GM19240 (cell line): Measurements from ENCODE around the gene MRPL3.
A peak's percentile ranks its signal among the peaks of the same experiment; 100 is the strongest.

Experiments
- DNase-seq: peaks from one replicate; pipeline ENCODE4 v3.0.0; 2011; ENCODE audit warnings: low spot score; ENCODE audit not compliant: insufficient read length

MRPL3 gene

DNA sequence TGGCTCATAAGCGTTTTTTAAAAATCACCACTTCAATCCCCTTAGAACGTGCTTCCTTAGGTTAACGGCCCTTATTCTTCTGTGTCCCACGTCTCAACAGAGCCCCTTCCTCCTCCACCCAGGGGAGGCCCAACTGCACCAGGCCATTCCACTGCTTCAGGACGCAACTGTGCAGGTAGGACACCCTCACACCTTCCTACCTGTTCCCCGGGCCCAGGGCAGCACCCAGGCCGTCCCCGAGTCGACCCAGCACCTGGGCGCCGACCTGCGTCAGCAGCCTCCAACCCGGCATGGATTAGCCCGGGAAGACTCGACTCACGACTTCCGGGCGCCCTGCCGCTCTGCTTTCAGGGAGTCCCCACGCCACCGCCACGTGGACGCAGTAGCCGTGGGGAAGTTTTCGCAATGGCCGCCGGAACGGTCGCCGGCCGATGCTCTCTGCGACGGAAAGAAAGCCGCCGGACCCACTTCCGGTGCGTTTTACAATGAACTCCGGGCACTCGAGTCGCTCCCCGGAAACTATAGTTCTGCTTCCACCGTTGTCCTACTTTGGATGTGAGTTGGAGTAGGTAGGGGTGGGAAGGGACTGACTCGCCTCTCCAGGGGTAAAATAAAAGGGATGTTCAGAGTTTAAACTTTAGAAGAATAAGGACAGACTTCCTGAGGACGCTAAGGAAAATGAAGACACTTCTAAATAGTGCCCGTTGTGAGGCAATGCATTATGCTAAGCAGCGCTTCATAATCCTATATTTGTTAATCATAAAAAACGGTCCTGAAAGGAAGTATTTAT lies at the start of gene MRPL3:
Gene MRPL3, minus strand, starts transcription at position 442 of the 790 bp plus-strand sequence. Its CDS starts 150 bp downstream, at position 292.
- peak; percentile 66 for DNase-seq

DNA sequence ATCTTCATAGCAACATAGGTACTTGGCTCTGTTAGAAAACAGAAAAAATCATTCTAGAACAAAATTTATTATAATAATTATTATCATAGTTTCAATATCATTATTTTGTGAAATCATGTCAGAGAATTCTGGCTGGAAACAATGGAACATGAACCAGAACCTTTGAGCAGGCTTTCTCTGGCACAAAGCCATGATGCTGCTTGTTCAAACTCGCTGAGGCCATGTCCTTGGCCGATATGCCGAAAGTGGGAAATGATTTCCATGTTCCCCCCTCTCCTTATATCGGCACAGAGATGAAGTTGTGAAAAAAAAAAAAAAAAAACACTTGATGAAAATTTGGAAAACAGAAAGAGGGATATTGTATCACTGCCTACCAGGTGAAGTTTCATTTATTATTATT lies 49.0 kb upstream of the MRPL3 start:
- no peak for DNase-seq

DNA sequence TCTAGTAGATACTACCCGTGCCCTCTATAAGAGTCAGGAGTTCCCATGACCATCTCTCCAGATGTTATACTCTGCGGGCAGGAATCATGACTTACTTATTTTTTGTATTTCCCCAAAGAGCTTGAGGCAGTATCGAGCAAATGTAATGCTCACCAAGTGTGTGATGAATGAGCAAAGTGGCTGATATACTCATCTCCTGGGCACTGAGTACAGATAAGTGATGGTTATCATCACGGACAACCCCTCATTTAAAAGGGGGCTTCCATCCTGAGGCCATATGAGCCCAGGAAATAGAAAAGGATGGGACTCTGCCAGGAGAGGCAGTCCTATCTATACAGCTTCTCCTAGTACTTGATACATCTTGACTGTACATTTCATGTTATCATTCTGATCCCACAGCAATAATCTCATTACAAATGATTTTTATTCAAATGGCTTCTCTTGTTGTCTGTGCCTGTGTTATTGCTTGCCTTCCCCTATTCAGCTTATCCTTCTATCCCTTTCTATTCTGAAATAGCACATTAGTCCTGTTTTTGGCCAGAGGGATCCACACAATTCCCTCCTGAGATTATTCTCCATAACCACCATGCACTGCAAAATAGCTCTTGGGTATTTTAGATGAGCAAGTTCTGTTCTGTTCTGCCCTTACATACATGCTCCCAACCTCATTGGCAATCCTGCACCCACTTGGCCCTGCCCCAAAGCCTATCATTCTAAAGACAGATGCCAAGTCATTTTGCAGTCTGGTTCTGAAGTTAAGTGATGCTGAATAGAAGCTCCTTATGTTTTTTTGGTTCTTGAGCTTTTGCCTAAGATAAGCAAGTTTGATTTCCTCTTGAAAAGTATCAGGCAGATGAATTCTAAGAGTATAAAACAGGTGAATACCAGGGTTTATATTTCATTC lies 48.0 kb upstream of the MRPL3 start:
- DNase-seq: no peak

DNA sequence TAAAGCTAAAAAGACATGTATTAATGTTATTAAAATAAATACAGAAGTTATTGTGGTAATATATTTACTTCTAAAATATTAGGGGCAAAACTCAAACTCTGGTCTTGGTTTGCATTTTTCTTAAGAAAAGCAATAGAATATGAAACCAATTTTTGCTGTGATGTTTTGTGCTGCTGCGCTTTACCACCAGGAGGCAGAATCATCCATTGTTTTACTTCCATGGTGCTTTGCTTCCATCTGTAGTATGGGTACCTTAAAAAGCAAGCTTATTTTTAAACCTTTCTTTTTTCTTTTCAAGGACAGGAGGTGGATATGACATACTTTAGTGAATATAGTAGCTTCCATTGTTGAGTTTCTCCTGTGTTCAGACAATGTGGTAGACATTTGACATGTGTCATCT lies 46.6 kb upstream of the MRPL3 start:
- DNase-seq: no peak

DNA sequence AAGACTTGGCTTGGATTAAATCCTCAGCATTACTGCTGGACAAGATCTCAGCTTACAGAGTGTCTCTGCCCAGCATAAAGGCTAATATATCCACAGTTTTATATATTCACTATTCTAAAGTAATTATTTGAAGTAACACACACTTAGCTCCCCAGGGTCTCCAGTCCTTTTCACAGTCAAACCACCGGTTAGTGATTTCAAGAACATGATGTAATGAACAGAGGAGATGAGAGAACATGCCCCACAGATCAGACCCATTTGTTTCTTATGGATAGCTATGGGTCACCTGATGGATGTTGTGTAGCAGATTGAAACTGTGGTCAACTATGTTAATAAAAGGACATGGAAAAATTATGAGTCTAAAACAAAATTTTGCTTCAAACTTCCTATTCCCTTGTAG lies 44.8 kb upstream of the MRPL3 start:
- no peak for DNase-seq

DNA sequence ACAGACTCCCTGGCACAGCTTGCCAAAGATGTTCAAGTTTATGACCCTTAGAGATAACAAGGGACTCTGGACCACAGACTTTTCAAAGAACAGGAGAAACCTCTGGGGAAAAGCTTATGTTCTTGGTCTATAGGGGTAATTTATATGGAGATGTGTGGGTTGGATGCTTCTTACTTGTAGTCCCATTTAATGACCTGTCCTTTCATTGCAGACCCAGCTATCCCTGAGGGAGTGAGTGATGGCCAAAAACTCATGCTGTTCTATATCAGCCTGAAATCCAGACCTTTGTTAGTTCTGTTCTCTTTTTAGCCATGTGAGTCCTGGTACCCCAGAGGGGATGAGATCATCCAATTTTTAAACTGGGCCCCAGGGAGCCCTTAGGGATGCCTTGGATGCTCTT lies 43.7 kb upstream of the MRPL3 start:
- no peak for DNase-seq

DNA sequence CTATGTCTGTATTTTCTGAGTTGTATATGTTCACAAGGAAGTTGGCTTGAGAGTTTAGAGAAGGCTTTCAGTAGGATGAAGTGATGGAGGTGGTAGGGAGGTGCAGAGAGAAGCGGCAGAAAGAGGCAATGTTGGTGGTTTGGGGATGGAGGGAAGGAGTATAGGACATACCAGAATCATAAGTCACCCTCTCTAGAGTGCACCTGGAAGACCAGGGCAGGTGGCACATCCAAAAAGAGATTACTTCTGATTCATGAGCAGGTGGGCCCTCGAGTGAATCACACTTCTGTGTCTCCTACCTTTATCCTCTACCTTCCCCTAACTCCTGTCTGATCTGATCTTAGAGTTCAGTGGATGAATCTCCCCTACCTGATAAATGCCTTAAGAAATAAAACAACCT lies 41.8 kb upstream of the MRPL3 start:
- DNase-seq: no peak

DNA sequence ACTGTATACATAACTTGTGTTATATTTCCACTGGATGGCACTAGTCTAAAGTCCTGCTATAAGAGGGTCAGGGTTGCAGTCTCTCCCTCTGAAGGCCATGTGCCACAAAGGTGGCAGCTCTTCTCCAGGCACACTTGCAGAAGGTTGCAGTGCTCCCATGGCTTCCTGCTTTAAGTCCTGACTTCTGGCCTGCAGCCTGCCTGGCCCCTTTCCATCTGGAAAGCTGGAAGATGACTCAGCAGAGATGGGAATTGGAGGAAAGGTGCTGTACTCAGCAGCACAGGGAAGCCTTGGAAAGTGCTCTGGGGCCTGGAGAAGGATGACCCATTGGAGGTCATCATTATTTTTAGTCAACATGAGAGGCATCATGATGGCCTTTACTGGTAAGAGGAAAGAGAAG lies 40.9 kb upstream of the MRPL3 start:
- DNase-seq: no peak

DNA sequence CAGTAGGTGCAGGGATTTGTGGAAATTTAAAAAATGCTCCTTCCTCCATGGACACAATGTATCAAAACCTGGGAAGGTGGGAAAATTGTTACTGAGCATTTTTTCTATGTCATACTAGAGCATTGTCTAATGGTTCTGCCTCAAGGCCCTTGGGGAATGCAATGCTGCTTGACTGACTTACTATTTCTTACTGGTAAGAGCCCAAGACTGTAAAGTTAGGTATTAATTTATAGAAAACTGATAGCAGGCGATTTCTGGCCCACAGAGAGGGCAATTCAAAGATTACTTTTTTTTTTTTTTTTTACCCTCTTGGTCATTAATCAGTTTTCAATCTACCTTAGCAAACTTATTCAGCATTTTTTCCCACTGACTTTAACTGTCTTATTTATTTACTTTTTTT lies 38.5 kb upstream of the MRPL3 start:
- DNase-seq: no peak

DNA sequence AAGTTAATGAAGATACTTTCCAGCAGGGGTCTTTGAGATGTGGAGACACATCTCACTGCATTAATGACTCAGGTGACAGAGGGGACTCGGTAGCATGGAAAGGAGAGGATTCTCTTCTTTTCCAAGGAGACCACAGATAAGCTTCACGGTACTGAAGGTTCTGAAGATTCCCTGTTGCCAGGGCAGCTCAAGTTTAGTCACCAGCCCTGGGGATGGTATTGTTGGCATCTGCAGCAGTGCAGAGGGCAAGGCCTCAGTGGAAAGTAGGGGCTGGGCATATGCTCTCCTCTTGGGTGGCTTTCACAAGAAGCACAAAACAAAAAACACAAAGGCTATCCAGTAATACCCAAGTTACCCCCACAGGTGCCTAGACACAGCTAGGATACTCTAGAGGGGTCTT lies 38.0 kb upstream of the MRPL3 start:
- no peak for DNase-seq

DNA sequence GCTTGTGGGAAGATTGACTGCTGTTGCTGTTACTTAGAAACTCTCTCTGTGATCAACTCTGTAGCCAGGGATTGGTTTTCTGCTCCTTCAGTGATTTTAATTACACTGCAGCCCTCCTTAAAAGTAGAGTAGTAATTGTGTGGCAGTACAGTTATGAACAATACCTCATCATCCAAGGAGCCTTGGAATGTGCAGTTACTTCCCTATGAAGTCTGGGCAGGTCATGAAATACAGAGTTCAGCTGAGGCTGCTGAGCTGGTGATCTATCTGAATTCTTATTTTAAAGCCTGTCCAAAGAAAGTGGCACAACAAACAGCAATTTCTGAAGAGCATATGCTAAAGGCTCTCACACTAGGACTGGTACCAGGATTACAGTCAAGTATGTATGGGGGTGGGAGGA lies 37.4 kb upstream of the MRPL3 start:
- DNase-seq: no peak

DNA sequence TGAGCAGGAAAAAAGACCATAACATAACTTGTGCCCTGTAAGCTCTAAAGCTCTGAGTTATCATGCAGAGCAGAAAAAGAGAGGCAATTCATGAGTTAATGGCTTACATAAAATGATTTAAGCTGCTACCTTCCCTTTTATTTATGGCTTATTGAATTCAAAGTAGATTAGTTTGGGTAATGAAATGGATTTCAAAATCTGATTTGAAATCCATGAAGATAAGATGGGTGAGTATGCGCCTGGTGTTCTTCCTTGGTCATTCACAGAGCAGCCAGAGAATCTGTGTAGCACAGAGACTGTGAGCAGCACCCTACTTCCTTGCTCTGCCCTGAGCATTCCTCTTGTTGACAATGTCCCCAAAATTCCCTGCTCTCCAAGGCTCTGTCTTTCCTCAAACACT lies 36.2 kb upstream of the MRPL3 start:
- no peak for DNase-seq

DNA sequence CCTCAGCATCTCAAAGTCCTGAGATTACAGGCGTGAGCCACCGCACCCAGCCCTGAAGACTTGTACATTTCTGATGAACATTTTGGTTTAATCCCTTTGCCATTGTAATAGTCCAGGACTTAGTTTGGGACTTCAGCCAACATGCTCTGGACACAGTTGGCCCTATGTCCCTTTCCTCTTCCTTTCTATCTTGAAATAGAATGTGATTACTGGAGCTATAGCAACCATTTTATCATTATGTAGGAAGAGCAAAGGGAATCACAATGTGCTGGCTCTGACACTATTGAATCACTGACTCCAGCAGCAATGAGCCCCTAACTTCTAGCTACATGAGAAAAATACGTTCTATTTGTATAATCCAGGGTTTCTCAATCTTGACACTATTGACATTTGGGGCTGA lies 34.8 kb upstream of the MRPL3 start:
- DNase-seq: no peak

DNA sequence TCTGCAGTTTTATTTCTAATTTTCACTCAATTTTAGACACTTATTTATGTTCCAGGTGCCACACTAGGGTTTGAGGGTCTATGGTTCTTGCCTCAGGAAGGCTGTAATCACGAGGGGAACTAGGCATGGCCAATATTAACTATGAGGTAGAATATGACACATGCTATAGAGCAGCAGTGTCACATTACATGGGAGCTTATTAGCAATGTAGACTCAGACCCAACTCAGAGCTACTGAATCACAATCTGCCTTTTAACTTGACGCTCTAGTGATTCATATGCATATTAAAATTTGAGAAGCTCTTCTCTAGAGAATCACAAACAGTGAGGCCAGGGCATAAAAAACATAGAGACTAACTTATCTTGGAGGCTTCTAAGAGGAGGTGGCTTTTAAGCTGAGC lies 32.8 kb upstream of the MRPL3 start:
- no peak for DNase-seq

DNA sequence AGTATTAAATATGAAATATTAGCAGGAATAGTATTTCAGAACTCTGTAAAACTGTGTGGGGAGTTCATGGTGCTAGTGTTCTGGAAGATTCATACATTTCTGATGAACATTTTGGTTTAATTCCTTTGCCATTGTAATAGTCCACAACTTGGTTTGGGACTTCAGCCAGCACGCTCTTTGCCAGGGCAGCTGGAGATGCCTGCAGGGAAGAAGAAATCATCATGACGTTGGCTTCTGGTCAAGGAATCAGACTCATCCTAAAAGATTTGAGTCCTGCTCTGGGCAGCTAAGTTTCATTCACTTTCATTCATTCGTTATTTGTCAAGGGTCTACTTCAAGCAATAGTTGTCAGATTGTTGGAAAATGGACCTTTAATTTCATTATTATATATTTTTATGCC lies 32.4 kb upstream of the MRPL3 start:
- DNase-seq: no peak

DNA sequence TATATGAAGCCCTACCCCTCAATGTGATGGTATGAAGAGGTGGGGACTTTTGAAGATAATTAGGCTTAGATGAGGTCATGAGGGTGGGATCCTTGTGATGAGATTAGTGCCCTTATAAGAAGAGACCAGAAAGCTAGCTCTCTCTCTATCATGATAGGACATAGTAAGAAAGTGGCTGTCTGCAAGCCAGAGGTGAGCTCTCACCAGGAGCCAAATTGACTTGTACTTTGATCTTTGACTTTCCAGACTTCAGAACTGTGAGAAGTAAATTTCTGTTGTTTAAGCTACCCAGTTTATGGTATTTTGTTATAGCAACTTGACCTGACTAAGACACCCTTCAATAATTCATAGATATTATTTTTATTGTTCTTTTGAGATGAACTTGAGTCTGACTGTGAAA lies 29.9 kb upstream of the MRPL3 start:
- no peak for DNase-seq

DNA sequence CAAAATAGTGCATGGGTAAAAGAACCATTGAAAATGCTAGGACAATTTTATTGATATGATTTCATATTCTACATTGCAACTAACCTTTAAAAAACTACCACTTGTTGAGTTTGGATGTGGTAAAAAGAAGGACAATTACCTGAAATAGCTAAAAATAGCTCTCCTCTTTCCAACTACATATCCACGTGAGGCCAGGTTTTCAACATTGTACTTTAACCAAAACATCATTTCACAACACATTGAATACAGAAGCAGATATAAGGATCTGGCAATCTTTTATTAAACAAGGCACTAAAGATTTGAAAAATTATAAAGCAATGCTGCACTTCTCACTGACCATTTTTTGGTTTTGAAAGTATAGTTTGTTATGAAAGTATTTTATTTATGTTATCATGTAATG lies 28.1 kb upstream of the MRPL3 start:
- DNase-seq: no peak

DNA sequence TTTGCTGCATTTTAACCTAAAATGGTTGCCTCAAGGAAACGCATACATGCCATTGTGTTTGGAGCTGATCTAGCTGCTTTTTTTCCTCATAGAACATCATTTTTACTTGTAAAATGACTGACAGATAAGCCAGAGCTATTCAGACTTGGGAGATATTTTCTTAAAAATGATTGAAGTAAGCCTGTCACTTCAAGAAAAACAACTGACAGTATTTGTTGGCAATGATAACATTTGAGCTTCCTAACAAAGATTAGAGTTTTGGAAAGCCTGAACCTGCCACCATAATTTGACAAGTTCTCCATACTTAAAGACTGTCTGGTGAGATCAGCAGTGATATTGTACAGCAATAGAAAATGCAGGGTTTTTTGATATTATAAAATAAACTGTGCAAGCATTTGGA lies 27.6 kb upstream of the MRPL3 start:
- no peak for DNase-seq

DNA sequence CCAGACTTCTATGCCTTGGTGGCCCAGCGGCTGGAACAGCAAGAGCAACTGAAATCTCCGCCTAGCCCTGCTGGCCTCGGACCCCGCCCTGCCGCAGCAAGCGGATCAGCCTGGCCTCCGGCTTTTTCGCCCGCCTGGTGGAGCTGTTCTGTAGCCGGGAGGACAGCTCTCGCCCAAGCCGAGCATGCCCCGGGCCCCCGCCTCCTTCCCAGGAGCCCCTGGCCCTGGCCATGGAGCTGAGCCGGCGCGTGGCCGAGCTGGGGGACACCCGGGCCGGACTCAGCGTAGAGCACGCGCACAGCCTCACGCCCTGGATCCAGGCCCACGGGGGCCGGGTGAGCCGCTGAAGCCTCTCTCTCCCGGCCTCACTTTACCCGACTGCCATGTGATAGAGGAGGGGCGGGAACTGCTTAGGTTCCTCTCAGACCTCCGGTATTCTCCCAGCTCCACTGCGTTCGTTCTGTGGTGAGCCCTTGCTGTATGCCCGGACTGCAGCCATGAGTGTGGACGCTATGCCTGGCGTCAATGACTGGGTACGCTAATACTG lies 24.1 kb upstream of the MRPL3 start:
- DNase-seq: no peak

DNA sequence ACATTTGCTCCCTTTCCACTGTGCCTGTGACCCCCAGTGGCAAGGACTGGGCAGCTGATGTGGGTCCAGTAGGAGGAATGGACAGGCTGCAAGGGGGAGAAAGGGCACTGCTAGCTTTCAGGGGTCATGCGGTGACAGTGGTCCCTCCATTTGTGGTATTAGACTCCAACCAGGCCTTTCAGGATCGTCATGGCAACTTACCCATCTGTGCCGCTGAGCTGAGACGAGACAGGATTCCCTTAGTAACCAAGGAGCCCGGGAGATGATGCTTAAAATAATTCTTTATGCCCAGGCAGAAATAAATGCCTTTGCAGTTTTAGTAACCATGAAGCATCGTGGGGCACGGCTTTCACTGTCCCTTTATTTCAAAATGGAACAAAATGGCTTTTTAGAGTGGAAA lies 15.9 kb upstream of the MRPL3 start:
- no peak for DNase-seq

DNA sequence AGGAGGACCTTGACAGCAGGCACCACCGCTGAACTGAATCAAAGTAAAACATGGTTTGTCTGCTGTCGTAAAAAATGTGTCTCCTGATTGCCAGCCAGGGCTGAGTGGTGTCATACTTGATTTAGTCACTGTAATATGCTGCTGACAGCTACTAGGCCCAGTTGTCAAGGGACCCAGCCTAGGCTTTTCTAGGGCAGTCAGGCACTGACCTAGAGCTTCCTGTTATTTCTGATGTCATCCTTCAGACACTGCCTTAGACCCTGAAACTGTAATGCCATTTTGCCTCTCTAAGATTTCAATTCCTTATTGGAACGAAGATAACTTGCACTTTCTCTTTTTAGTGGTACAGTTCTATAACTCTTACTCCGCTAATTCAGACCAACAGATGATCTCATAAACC lies 2.6 kb upstream of the MRPL3 start:
- DNase-seq: no peak

DNA sequence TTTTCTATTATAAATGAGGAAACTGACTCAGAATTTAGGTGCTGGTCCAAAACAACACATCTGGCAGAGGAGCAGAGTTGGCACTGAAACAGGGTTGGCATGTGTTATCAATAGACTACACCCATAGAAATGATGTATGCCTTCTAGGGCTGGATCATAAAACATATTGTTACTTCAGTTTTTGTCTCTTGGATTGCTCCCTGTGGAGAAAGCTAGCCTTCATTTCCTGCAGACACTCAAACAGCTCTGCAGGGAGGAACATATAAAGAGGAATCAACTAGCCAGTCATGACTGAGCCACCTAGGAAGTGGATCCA lies 507 bp upstream of the MRPL3 start:
- DNase-seq: no peak

DNA sequence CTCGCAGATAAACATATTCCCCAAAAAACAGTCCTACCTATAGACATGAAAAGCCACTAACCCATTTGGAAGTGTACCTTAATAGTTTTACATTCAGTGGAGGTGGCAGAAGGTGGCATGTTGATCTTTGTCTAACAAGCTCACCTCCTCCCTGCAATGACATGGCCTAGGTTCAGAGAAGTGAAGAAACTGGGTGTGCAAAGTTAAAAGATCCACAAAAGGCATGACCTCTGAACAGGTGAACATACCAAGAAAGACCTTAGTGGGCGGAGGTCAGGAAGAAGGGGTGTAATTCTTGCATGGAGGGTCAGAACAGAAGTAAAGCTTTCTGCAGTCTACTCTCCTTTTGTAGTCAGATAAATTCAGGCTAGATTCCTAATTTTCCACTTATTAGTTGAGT lies 822 bp downstream of the MRPL3 start:
- no peak for DNase-seq
